ENCODE data around the gene LITAFD.
"Not testable (repeated sequence)": the region's sequence is repeated elsewhere in the genome, so short reads cannot be mapped to it uniquely, and the experiment has no call there.

The LITAFD gene

GRCh38 chr16:8914098-8914497, 31.9 kb downstream of the LITAFD start:
- ATAC-seq (replicated peaks; ENCODE audit: extremely low read depth, poor library complexity, severe bottlenecking) (no peak), DNase-seq (ENCODE audit: low spot score in 2 of 2) (no peak)
- Mint-ChIP-seq H3K9me3 (no peaks in the 10 kb centered on the region), H3K36me3 (ENCODE audit: insufficient read depth) (peaks cover 77% of the 10 kb centered on the region), H3K27ac (ENCODE audit: low read depth) (peak overlapping the region; percentile 32), H3K4me1 (peaks cover 26% of the 10 kb centered on the region), H3K4me3 (no peak overlapping the region), H3K27me3 (no peaks in the 10 kb centered on the region)

- Mint-ChIP-seq H3K4me3 (no peak overlapping the region), H3K9me3 (no peaks in the 10 kb centered on the region), H3K27me3 (no peaks in the 10 kb centered on the region), H3K27ac (ENCODE audit: low read depth) (no peak overlapping the region), H3K36me3 (ENCODE audit: insufficient read depth) (peaks cover 74% of the 10 kb centered on the region), H3K4me1 (peaks cover 24% of the 10 kb centered on the region)
- no peak for DNase-seq (ENCODE audit: low spot score in 2 of 2)
- ATAC-seq (replicated peaks; ENCODE audit: extremely low read depth, poor library complexity, severe bottlenecking): no peak
Measured at GRCh38 chr16:8915722-8916301, 33.7 kb downstream of the LITAFD start.

- ATAC-seq (replicated peaks; ENCODE audit: extremely low read depth, poor library complexity, severe bottlenecking): no peak
- no peak overlapping the region for H3K27ac Mint-ChIP-seq (ENCODE audit: low read depth)
- peaks cover 16% of the 10 kb centered on the region for H3K4me1 Mint-ChIP-seq
- no peaks in the 10 kb centered on the region for H3K9me3 Mint-ChIP-seq
- H3K27me3 Mint-ChIP-seq: no peaks in the 10 kb centered on the region
- DNase-seq (ENCODE audit: low spot score in 2 of 2): no peak
- peaks cover 75% of the 10 kb centered on the region for H3K36me3 Mint-ChIP-seq (ENCODE audit: insufficient read depth)
- H3K4me3 Mint-ChIP-seq: no peak overlapping the region
Measured at GRCh38 chr16:8916541-8917225, 34.5 kb downstream of the LITAFD start.

DNA sequence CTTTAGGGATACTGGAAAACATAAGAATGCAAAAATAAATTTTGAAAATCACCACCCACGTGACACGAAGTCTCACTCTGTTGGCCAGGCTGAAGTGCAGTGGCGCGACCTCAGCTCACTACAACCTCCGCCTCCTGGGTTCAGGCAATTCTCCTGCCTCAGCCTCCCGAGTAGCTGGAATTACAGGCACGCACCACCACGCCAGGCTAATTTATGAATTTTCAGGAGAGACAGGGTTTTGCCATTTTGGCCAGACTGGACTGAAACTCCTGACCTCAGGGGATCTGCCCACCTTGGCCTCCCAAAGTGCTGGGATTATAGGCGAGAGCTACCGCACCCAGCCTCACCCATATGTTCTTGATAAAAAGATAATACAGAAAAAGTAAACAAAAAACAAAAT, 35.2 kb downstream of the LITAFD start:
- not testable (repeated sequence) for H3K4me3 Mint-ChIP-seq; H3K27ac Mint-ChIP-seq (ENCODE audit: low read depth); DNase-seq (ENCODE audit: low spot score in 2 of 2); H3K27me3 Mint-ChIP-seq; H3K9me3 Mint-ChIP-seq; ATAC-seq (replicated peaks; ENCODE audit: extremely low read depth, poor library complexity, severe bottlenecking)
- H3K4me1 Mint-ChIP-seq: peaks cover 15% of the 10 kb centered on the region
- H3K36me3 Mint-ChIP-seq (ENCODE audit: insufficient read depth): peaks cover 78% of the 10 kb centered on the region

DNA sequence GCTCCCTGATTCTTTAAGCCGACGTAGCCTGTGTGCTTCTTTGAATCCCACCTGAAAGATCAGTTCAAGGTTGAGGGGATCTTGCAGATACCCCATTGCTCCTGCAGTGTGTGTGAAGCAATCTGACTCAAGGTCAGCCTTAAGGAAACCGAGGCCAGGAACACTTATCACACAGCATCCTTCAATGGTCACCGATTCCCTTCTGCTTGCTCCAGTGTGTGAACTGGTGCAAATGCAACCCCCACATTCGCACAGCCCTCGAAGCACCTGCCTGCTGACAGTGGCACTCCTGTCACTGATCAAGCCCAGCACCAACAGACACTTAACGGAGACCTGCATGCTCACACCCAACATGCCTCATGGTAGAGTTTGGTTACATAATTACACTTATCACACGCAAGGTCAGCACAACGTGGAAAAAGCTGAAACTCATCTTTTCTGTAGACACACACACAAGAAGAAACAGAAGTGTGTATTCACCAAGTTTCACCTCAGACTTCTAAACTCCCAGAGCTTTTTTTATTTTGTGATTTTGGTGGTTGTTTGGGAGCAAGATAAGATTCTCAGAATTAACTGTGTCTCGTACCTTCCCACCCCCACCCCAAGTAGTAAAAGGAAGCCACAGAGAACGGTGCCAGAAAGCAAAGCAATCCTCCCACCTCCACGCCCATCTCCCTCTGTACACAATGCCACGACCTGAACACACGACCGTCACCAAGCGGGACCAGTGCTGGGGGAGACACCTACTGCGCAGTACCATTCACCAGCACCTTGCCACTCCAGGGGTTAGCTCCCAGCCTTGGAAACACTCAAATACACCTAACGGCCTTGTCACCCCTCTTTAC, 37.2 kb downstream of the LITAFD start:
- ATAC-seq (replicated peaks; ENCODE audit: extremely low read depth, poor library complexity, severe bottlenecking) (no peak), DNase-seq (ENCODE audit: low spot score in 2 of 2) (no peak)
- H3K4me3 Mint-ChIP-seq: no peak overlapping the region
- no peaks in the 10 kb centered on the region for H3K9me3 Mint-ChIP-seq
- peaks cover 24% of the 10 kb centered on the region for H3K4me1 Mint-ChIP-seq
- peak overlapping the region; percentile 42 for H3K27ac Mint-ChIP-seq (ENCODE audit: low read depth)
- peaks cover 77% of the 10 kb centered on the region for H3K36me3 Mint-ChIP-seq (ENCODE audit: insufficient read depth)
- H3K27me3 Mint-ChIP-seq: no peaks in the 10 kb centered on the region

GRCh38 chr16:8919934-8920462, 37.8 kb downstream of the LITAFD start:
- Mint-ChIP-seq H3K4me3 (no peak overlapping the region), H3K9me3 (no peaks in the 10 kb centered on the region), H3K36me3 (ENCODE audit: insufficient read depth) (peaks cover 72% of the 10 kb centered on the region), H3K4me1 (peaks cover 26% of the 10 kb centered on the region), H3K27ac (ENCODE audit: low read depth) (peak overlapping the region; percentile 7), H3K27me3 (no peaks in the 10 kb centered on the region)
- DNase-seq (ENCODE audit: low spot score in 2 of 2) (no peak), ATAC-seq (replicated peaks; ENCODE audit: extremely low read depth, poor library complexity, severe bottlenecking) (no peak)

DNA sequence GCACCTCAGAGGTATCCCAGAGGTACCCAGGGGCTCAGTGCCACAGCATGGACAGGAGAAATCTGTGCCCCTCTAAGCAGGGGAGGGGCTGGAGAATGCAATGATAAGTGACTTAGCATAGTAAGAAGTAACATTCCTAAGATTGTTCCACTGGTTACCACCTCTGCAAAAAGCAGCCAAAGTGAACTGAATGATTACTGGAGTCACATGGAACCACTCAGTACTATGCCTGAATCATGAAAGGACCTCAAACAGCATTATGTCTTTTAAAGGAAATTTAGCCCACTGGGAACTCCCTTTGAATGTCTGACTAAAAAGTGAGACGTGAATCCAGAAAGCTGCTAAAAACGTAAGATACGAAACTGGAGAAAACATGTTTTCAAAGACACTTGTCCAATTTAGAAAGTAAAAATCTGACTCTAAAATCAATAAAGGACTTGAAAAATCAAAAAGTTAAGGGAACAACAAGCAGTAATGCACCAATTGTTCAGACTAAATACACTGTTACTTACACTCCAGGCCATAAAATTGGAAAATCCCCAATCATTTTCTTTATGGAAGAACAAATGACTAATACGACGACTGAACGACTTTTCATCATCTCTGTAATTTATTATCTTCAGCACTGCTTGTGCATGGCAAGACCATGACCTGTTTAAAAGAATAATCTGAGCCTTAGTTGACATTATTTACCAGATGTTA, 38.6 kb downstream of the LITAFD start:
- H3K4me3 Mint-ChIP-seq: no peak overlapping the region
- H3K27me3 Mint-ChIP-seq: no peaks in the 10 kb centered on the region
- DNase-seq (ENCODE audit: low spot score in 2 of 2) (no peak), ATAC-seq (replicated peaks; ENCODE audit: extremely low read depth, poor library complexity, severe bottlenecking) (no peak)
- H3K9me3 Mint-ChIP-seq: no peaks in the 10 kb centered on the region
- no peak overlapping the region for H3K27ac Mint-ChIP-seq (ENCODE audit: low read depth)
- peaks cover 24% of the 10 kb centered on the region for H3K4me1 Mint-ChIP-seq
- H3K36me3 Mint-ChIP-seq (ENCODE audit: insufficient read depth): peaks cover 70% of the 10 kb centered on the region

DNA sequence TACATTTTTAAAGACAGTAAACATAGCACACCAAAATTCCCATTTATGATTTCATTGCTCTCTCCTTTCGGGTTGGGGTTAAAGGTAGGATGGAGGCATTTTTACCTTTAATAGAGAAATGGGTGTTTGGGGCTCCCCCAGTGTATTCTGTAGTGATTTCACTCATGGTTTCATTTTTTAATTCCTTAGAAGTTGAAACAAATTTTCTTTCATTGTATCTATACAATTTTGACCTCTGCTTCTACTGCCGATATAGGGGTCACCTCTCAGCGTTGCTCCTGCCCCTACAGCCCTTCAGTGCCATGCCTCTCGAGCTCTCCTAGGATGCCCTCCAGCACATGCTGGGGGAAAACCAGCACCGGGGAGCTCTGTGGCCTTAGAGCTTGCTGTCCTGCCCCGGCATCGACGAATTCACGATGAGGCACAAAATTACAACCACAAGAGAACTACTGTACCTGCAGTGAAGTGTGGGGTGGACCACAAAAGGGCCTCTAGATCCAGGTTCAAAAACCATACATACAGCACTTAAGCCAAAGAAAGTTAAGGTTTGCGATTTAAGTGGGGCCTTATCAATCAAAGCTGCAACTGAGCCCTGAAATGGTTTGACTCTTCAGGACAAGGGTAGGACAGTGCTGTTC, 39.3 kb downstream of the LITAFD start:
- Mint-ChIP-seq H3K4me1 (peaks cover 26% of the 10 kb centered on the region), H3K27me3 (no peaks in the 10 kb centered on the region), H3K4me3 (no peak overlapping the region), H3K9me3 (no peaks in the 10 kb centered on the region), H3K36me3 (ENCODE audit: insufficient read depth) (peaks cover 70% of the 10 kb centered on the region), H3K27ac (ENCODE audit: low read depth) (no peak overlapping the region)
- ATAC-seq (replicated peaks; ENCODE audit: extremely low read depth, poor library complexity, severe bottlenecking) (no peak), DNase-seq (ENCODE audit: low spot score in 2 of 2) (no peak)

DNA sequence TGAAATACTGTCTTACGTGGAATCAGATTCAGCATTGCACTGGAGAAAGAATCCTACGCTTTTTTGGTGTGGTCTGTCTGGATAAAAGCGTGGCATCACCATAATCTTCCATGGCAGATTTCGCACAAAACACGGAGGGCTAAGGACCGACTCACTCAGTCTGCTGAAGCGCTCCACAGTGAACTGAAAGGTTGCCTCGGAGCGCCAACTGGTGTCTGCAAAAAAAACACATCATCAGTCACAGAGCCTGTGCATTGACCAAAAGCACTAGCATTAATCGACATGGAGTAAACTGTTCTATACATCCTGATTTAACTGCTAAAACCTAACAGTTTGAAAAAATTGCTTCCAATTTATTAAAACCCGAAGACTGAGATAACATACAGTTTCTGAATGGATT, 41.0 kb downstream of the LITAFD start:
- Mint-ChIP-seq H3K36me3 (ENCODE audit: insufficient read depth) (peaks cover 63% of the 10 kb centered on the region), H3K27me3 (no peaks in the 10 kb centered on the region), H3K27ac (ENCODE audit: low read depth) (no peak overlapping the region), H3K9me3 (no peaks in the 10 kb centered on the region), H3K4me1 (peaks cover 36% of the 10 kb centered on the region), H3K4me3 (no peak overlapping the region)
- DNase-seq (ENCODE audit: low spot score in 2 of 2): no peak
- ATAC-seq (replicated peaks; ENCODE audit: extremely low read depth, poor library complexity, severe bottlenecking): no peak

- Mint-ChIP-seq H3K4me3 (no peak overlapping the region), H3K4me1 (peaks cover 46% of the 10 kb centered on the region), H3K27me3 (no peaks in the 10 kb centered on the region), H3K9me3 (no peaks in the 10 kb centered on the region), H3K27ac (ENCODE audit: low read depth) (peak overlapping the region; percentile 47), H3K36me3 (ENCODE audit: insufficient read depth) (peaks cover 71% of the 10 kb centered on the region)
- no peak for DNase-seq (ENCODE audit: low spot score in 2 of 2)
- ATAC-seq (replicated peaks; ENCODE audit: extremely low read depth, poor library complexity, severe bottlenecking): no peak
Measured at GRCh38 chr16:8924214-8924613, 42.1 kb downstream of the LITAFD start.

- Mint-ChIP-seq H3K4me1 (peaks cover 46% of the 10 kb centered on the region), H3K36me3 (ENCODE audit: insufficient read depth) (peaks cover 67% of the 10 kb centered on the region)
- no peak for ATAC-seq (replicated peaks; ENCODE audit: extremely low read depth, poor library complexity, severe bottlenecking)
Measured at GRCh38 chr16:8925455-8925854, 43.3 kb downstream of the LITAFD start.

GRCh38 chr16:8926827-8927226, 44.7 kb downstream of the LITAFD start:
- Mint-ChIP-seq H3K36me3 (ENCODE audit: insufficient read depth) (peaks cover 56% of the 10 kb centered on the region), H3K27ac (ENCODE audit: low read depth) (no peak overlapping the region), H3K9me3 (no peaks in the 10 kb centered on the region), H3K4me3 (no peak overlapping the region), H3K27me3 (no peaks in the 10 kb centered on the region), H3K4me1 (peaks cover 53% of the 10 kb centered on the region)
- ATAC-seq (replicated peaks; ENCODE audit: extremely low read depth, poor library complexity, severe bottlenecking): no peak
- no peak for DNase-seq (ENCODE audit: low spot score in 2 of 2)

More at GRCh38 chr16:8925455-8925854, 43.3 kb downstream of the LITAFD start:
- Mint-ChIP-seq H3K9me3 (no peaks in the 10 kb centered on the region), H3K27me3 (no peaks in the 10 kb centered on the region), H3K4me3 (no peak overlapping the region), H3K27ac (ENCODE audit: low read depth) (no peak overlapping the region)
- no peak for DNase-seq (ENCODE audit: low spot score in 2 of 2)
